ENCODE results near the gene MIDN.

GRCh38 chr19:1290196-1290702 is 41.9 kb downstream of the MIDN start:
- TF ChIP-seq POLR2AphosphoS5 (IDR thresholded peaks at IDR 0.05; ENCODE audit: insufficient read depth, low read depth, low read length) (no peak), CTCF (IDR thresholded peaks at IDR 0.05; ENCODE audit: extremely low read depth in 1 of 2, insufficient read depth in 1 of 2, low read depth in 1 of 2, low read length in 2 of 2) (no peak), POLR2A (IDR thresholded peaks at IDR 0.05; ENCODE audit: low read depth, low read length) (no peak), FOS (IDR thresholded peaks at IDR 0.05; ENCODE audit: borderline replicate concordance, insufficient read depth, low read length) (no peak)

Measured in endothelial cell of umbilical vein (primary cell).